ENCODE data around the gene FCHO2. TPM values are rescaled to one million over a fixed set of nuclear protein-coding genes. Genes with fewer than 3 reads are reported as not detected.

FCHO2 gene
- total RNA-seq, 1 experiment from 2014 or later = 20.6 TPM

DNA sequence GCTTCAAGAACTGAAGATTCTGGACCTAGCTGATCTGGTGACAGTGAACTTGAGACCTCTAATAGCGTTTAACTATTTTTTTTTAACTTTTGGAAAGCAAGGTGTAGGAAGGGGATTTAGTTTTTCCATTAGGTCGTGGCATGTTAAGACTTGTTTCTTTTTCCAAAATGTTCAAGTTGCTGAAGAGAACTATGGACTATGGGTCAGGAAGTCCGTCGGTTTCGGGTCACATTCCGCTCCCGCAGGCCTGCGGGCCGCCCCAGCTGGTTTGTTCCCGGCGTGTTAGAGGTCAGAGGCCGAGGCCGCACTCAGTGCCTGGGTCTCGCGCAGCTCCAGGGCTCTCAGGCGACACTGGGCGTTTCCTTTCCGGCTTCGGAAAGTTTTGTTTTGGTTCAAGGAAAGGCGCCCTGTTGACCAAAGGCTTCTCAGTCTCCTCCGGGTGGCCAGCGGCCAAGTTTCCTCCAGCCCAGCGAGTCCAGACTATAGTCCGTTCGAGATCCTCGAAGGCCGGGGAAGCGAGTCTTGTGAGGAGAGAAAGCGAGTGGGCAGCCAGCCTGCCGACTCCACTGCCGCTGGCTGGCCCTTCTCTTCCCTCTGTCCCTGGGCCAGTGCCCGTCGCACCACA is 586 bp upstream of the FCHO2 start:
- Histone ChIP-seq H3K36me3 (ENCODE audit: control insufficient read depth, insufficient read depth, low read length) (peaks cover 2% of the 10 kb centered on the region; the same call in 1 of the 2 replicates), H3K27me3 (replicated peaks; ENCODE audit: control insufficient read depth, insufficient read depth, low read length) (no peaks in the 10 kb centered on the region), H3K9me3 (no peaks in the 10 kb centered on the region), H3K4me1 (peaks cover 11% of the 10 kb centered on the region; the same call in 1 of the 2 replicates), H3K4me3 (ENCODE audit: low read depth, low read length) (peak overlapping the region; percentile 87)
- Mint-ChIP-seq H3K4me1 (ENCODE audit: low read depth, unreplicated experiment) (peaks cover 14% of the 10 kb centered on the region), H3K4me3 (ENCODE audit: unreplicated experiment) (peak overlapping the region; percentile 100), H3K27ac (ENCODE audit: unreplicated experiment) (peak overlapping the region; percentile 95), H3K27me3 (ENCODE audit: insufficient read depth, unreplicated experiment) (no peaks in the 10 kb centered on the region), H3K36me3 (ENCODE audit: insufficient read depth, unreplicated experiment) (peaks cover 18% of the 10 kb centered on the region), H3K9me3 (ENCODE audit: unreplicated experiment) (no peaks in the 10 kb centered on the region)
- BruUV-seq (replicated peaks) = TSS peak; percentile 82
- ChIA-PET POLR2A (no interaction called here), CTCF (interaction anchor here (1.5 to 2.4 kb wide), 2 partner anchors 246 to 261 kb away, joined by 5 to 9 read pairs; no protein-coding TSS in a partner anchor)
- DNase-seq = peak; percentile 76 to 79
- intact Hi-C loops (cut with micrococcal nuclease; ENCODE audit: unreplicated experiment) = loop anchor here (1.0 to 10.0 kb wide), 5 partner anchors 14 to 250 kb away; no protein-coding TSS in a partner anchor
- TF ChIP-seq, protein P1, sequence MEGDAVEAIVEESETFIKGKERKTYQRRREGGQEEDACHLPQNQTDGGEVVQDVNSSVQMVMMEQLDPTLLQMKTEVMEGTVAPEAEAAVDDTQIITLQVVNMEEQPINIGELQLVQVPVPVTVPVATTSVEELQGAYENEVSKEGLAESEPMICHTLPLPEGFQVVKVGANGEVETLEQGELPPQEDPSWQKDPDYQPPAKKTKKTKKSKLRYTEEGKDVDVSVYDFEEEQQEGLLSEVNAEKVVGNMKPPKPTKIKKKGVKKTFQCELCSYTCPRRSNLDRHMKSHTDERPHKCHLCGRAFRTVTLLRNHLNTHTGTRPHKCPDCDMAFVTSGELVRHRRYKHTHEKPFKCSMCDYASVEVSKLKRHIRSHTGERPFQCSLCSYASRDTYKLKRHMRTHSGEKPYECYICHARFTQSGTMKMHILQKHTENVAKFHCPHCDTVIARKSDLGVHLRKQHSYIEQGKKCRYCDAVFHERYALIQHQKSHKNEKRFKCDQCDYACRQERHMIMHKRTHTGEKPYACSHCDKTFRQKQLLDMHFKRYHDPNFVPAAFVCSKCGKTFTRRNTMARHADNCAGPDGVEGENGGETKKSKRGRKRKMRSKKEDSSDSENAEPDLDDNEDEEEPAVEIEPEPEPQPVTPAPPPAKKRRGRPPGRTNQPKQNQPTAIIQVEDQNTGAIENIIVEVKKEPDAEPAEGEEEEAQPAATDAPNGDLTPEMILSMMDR (IDR thresholded peaks at IDR 0.05; ENCODE audit: insufficient read depth in 1 of 2, low read depth in 1 of 2, low read length in 1 of 2, severe bottlenecking in 1 of 2, unreplicated experiment in 1 of 2) = no peak

DNA sequence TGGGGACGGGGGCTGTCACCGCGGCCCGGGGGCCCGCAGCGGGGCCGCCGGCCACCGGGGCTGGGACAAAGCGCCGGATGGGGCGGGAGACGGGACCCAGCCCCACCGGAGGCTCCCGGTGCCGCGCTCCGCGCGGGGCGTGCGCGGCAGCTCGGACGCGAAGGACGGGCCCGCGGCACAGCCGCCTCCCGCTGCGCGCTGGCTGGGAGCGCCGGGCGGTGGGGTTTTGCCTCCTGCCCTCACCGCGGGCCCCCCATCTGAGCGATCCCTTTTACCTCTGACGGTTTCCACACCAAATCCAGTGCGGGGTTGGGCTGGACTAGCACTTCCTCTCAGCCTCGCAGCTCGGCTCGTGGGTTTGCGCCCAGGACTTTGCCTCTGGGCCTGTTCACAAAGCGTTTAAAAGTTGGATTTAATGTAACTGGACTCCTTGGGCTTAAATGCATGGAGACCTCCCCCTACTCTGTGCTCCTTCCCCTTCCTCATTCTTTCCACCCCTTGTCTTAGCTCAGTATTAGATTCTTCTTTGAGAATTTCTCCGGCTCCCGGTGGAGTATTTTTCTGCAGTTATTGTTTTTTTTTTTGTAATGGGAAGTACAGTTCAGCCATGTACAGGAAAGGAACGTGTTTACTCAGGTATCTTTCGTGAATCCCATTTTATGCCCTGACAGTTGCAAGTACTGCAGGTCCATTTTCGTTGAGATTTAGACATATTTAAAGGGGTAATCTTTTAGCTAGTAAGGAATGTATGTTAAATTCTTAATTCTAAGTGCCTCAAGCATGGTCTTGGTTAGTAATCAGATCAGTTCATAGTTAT is 691 bp downstream of the FCHO2 start:
- Mint-ChIP-seq H3K4me3 (ENCODE audit: unreplicated experiment) (peak overlapping the region; percentile 100), H3K9me3 (ENCODE audit: unreplicated experiment) (no peaks in the 10 kb centered on the region), H3K27ac (ENCODE audit: unreplicated experiment) (peak overlapping the region; percentile 95), H3K36me3 (ENCODE audit: insufficient read depth, unreplicated experiment) (peaks cover 18% of the 10 kb centered on the region), H3K4me1 (ENCODE audit: low read depth, unreplicated experiment) (peaks cover 14% of the 10 kb centered on the region), H3K27me3 (ENCODE audit: insufficient read depth, unreplicated experiment) (no peaks in the 10 kb centered on the region)
- peaks cover 2% of the 10 kb centered on the region; the same call in 1 of the 2 replicates for H3K36me3 ChIP-seq (ENCODE audit: control insufficient read depth, insufficient read depth, low read length)
- DNase-seq = peak; percentile 58 to 64
- H3K9me3 ChIP-seq = no peaks in the 10 kb centered on the region
- intact Hi-C loops (cut with micrococcal nuclease; ENCODE audit: unreplicated experiment) = loop anchor here (5.0 to 10.0 kb wide), 2 partner anchors 126 to 248 kb away; no protein-coding TSS in a partner anchor
- peak overlapping the region; percentile 87 for H3K4me3 ChIP-seq (ENCODE audit: low read depth, low read length)
- H3K4me1 ChIP-seq = peaks cover 11% of the 10 kb centered on the region; the same call in 1 of the 2 replicates
- no TSS peak for BruUV-seq (replicated peaks)
- CTCF ChIA-PET = interaction anchor here (0.7 to 2.4 kb wide), 4 partner anchors 245 to 540 kb away, joined by 3 to 9 read pairs (median 6); no protein-coding TSS in a partner anchor
- H3K27me3 ChIP-seq (replicated peaks; ENCODE audit: control insufficient read depth, insufficient read depth, low read length) = no peaks in the 10 kb centered on the region
- TF ChIP-seq, protein P1 (IDR thresholded peaks at IDR 0.05; ENCODE audit: insufficient read depth in 1 of 2, low read depth in 1 of 2, low read length in 1 of 2, severe bottlenecking in 1 of 2, unreplicated experiment in 1 of 2) = no peak
- POLR2A ChIA-PET = interaction anchor here (0.5 kb wide), 1 partner anchor 43 kb away, joined by 3 read pairs; no protein-coding TSS in a partner anchor

DNA sequence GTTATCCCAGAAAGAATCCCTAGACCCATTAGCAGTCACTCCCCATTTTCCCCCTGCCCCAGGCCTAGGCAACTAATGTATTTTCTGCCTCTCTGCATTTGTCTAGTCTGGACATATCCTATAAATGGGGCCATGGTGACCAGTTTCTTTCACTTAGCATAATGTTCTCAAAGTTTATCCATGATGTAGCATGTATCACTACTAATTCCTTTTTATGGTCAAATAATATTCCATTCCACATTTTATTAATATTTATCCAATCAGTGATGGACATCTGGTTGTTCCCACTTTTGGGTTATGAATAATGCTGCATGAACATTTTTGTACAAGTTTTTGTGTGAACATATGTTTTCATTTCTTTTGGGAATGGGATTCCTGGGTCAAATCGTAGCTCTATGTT is 1.5 kb downstream of the FCHO2 start:
- TF ChIP-seq, protein P1 (IDR thresholded peaks at IDR 0.05; ENCODE audit: insufficient read depth in 1 of 2, low read depth in 1 of 2, low read length in 1 of 2, severe bottlenecking in 1 of 2, unreplicated experiment in 1 of 2) = no peak
- peak overlapping the region; percentile 87 for H3K4me3 ChIP-seq (ENCODE audit: low read depth, low read length)
- no peaks in the 10 kb centered on the region for H3K27me3 ChIP-seq (replicated peaks; ENCODE audit: control insufficient read depth, insufficient read depth, low read length)
- peak overlapping the region; percentile 95 for H3K27ac Mint-ChIP-seq (ENCODE audit: unreplicated experiment)
- ChIA-PET CTCF (interaction anchor here (0.7 to 1.0 kb wide), 3 partner anchors 245 to 539 kb away, joined by 3 to 9 read pairs (median 4); no protein-coding TSS in a partner anchor), POLR2A (no interaction called here)
- H3K9me3 ChIP-seq = no peaks in the 10 kb centered on the region
- no TSS peak for BruUV-seq (replicated peaks)
- H3K9me3 Mint-ChIP-seq (ENCODE audit: unreplicated experiment) = no peaks in the 10 kb centered on the region
- peaks cover 18% of the 10 kb centered on the region for H3K36me3 Mint-ChIP-seq (ENCODE audit: insufficient read depth, unreplicated experiment)
- peak overlapping the region; percentile 100 for H3K4me3 Mint-ChIP-seq (ENCODE audit: unreplicated experiment)
- H3K27me3 Mint-ChIP-seq (ENCODE audit: insufficient read depth, unreplicated experiment) = no peaks in the 10 kb centered on the region
- H3K36me3 ChIP-seq (ENCODE audit: control insufficient read depth, insufficient read depth, low read length) = peaks cover 2% of the 10 kb centered on the region; the same call in 1 of the 2 replicates
- peaks cover 11% of the 10 kb centered on the region; the same call in 1 of the 2 replicates for H3K4me1 ChIP-seq
- DNase-seq = no peak
- peaks cover 14% of the 10 kb centered on the region for H3K4me1 Mint-ChIP-seq (ENCODE audit: low read depth, unreplicated experiment)
- intact Hi-C loops (cut with micrococcal nuclease; ENCODE audit: unreplicated experiment) = loop anchor here (5.0 to 10.0 kb wide), 2 partner anchors 125 to 247 kb away; no protein-coding TSS in a partner anchor
